Transverse colon (tissue), 4 donors: ENCODE measurements around the gene RAB32. TPM values are rescaled to one million over a fixed set of nuclear protein-coding genes. Genes with fewer than 3 reads are reported as not detected.

ENCODE experiments used
- DNase-seq: peaks from one replicate; pipeline ENCODE4 v3.0.0-alpha.2; 2019
- H3K27ac ChIP-seq, 4 donors: fragments of 200-600 bp; sonication (generic); 2 replicates each; pipeline ENCODE4 v1.5.1; 2016 to 2018; ENCODE audit warnings: inconsistent platforms in 4 of 4
- H3K27me3 ChIP-seq: fragments of 200-600 bp; sonication (generic); 2 replicates; pipeline ENCODE4 v1.5.1; 2017; ENCODE audit warnings: inconsistent platforms
- H3K36me3 ChIP-seq, 4 donors: fragments of 200-600 bp; sonication (generic); 2 replicates each; pipeline ENCODE4 v1.5.1; 2017 to 2019; ENCODE audit warnings: inconsistent platforms in 4 of 4
- H3K4me1 ChIP-seq, 4 donors: fragments of 200-600 bp; sonication (generic); 2 replicates each; pipeline ENCODE4 v1.5.1; 2017 to 2020; ENCODE audit warnings: inconsistent platforms in 4 of 4
- H3K4me3 ChIP-seq, 4 donors: fragments of 200-600 bp; sonication (generic); 1 replicate in 1 of 4; 2 replicates in 3 of 4; pipeline versions ENCODE4 v1.5.1 to v1.6.1; 2017 to 2019; ENCODE audit warnings: inconsistent platforms in 4 of 4
- H3K9me3 ChIP-seq, 2 donors: fragments of 200-600 bp; sonication (generic); 2 replicates each; pipeline ENCODE4 v1.5.1; 2017 to 2019; ENCODE audit warnings: inconsistent platforms in 2 of 2
- CTCF ChIP-seq, 5 experiments: fragments of 200-600 bp in 3 of 5; fragments of 450-650 bp in 2 of 5; sonication (generic) in 3 of 5; IDR thresholded peaks; 1 replicate in 2 of 5; 2 replicates in 3 of 5; pipeline ENCODE4 v1.5.1; 2016 to 2017; ENCODE audit warnings: antibody characterized with exemption in 5 of 5, inconsistent platforms in 3 of 5, mild to moderate bottlenecking in 2 of 5, moderate library complexity in 1 of 5
- EP300 ChIP-seq: sonication (generic); formaldehyde crosslinking; IDR thresholded peaks from one replicate; pipeline ENCODE4 v1.6.1; 2017; ENCODE audit warnings: antibody characterized with exemption, low read depth
- POLR2A ChIP-seq: fragments of 450-650 bp; IDR thresholded peaks from one replicate; pipeline ENCODE4 v1.6.1; 2016; ENCODE audit warnings: antibody characterized with exemption, mild to moderate bottlenecking, moderate library complexity
- POLR2AphosphoS5 ChIP-seq, 3 donors: sonication (generic); formaldehyde crosslinking; IDR thresholded peaks; one replicate each; pipeline ENCODE4 v1.6.1; 2016; ENCODE audit warnings: antibody characterized with exemption in 3 of 3
- WGBS, 2 donors: methylation state at CpG; one replicate each; pipeline ENCODE4 v1.1.5; 2018; ENCODE audit warnings: low coverage in 1 of 2; 5-methylcytosine and 5-hydroxymethylcytosine counted together
- in situ Hi-C, 4 donors: fragments of 200-750 bp; cut with MboI; loops; one replicate each; pipeline versions ENCODE4 v1.15.0 to v1.15.1; 2017; ENCODE audit warnings: low sequenced_read_pairs in 3 of 4, low pct_ligation_motif_present in 1 of 4, low pct_unique_long_range_greater_than_20kb in 1 of 4
- intact Hi-C: fragments of 100-400 bp; cut with DNase I; formaldehyde crosslinking; loops from one replicate; pipeline ENCODE4 v1.15.1; 2023; ENCODE audit warnings: low total_unique reads
- total RNA-seq, 4 donors: library from RNA; depleted of rRNA; stranded (reverse); fragments of >200 nt; gene quantifications; one replicate each; pipeline ENCODE4 v1.1.0, GENCODE V29; 2016

The RAB32 gene
- total RNA-seq, 4 donors from 2014 or later = 3.7 to 43.4 (median 29.1) TPM

DNA sequence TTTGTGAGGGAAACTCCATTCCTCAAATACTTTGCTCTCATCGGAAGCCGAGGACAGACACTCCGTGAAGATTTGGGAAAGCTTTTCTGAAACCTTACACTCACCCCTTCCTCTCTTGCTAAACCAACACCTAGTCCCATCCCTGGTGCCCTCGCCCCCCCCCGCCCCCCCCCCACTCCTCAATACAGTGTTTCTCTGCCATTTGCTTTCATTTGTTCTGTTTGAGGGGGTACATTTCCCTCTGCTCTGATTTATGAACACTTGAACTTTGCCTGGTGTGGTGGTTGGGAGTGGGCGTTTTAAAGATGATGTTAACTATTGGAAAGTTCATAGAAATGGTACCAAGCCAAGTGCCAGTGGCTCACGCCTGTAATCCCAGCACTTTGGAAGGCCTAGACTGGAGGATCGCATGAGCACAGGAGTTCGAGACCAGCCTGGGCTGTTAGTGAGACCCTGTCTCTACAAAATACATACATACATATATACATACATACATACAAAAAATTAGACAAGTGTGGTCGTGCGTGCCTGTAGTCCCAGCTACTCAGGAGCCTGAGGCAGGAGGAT lies 1.1 kb downstream of the RAB32 start:
- 40% methylated on average over 1 to 9 of the region's 11 CpGs for WGBS, 2 donors
- Histone ChIP-seq H3K27me3 (no peaks in the 10 kb centered on the region), H3K36me3 (no peaks in the 10 kb centered on the region), H3K4me1 (peaks cover 8 to 40% (median 24%) of the 10 kb centered on the region in 4 donors), H3K27ac (peak overlapping the region; percentile 98 to 100 (median 99)), H3K4me3 (peak overlapping the region; percentile 64 to 89 (median 77)), H3K9me3 (no peaks in the 10 kb centered on the region)
- DNase-seq = no peak
- intact Hi-C loops (no loop called here), in situ Hi-C loops (loop anchor here in 1 of 4 donors (25.0 kb wide), 1 partner anchor 582 kb away; the partner anchor contains the start of gene SHPRH)
- TF ChIP-seq POLR2AphosphoS5 (IDR thresholded peaks at IDR 0.05) (no peak), CTCF (IDR thresholded peaks at IDR 0.05) (no peak), POLR2A (no peak), EP300 (no peak)

GRCh38 chr6:146545581-146545980 lies 1.9 kb downstream of the RAB32 start:
- peaks cover 8 to 40% (median 24%) of the 10 kb centered on the region in 4 donors for H3K4me1 ChIP-seq
- H3K4me3 ChIP-seq = peak overlapping the region in 2 of 4 donors; percentile 64 to 89
- WGBS, 2 donors = 19% methylated on average over 5 of the region's 5 CpGs
- in situ Hi-C loops (loop anchor here in 1 of 4 donors (25.0 kb wide), 1 partner anchor 583 kb away; the partner anchor contains the start of gene SHPRH), intact Hi-C loops (no loop called here)
- no peak for DNase-seq
- peaks cover 0 to 5% (median 0%) of the 10 kb centered on the region in 4 donors for H3K36me3 ChIP-seq
- peak overlapping the region; percentile 98 to 100 (median 99) for H3K27ac ChIP-seq
- TF ChIP-seq EP300 = no peak
- peak; percentile 37 for TF ChIP-seq POLR2A
- TF ChIP-seq POLR2AphosphoS5 (IDR thresholded peaks at IDR 0.05) = peak in 1 of 3 donors; percentile 16
- no peak for TF ChIP-seq CTCF (IDR thresholded peaks at IDR 0.05)
- H3K27me3 ChIP-seq = no peaks in the 10 kb centered on the region
- no peaks in the 10 kb centered on the region for H3K9me3 ChIP-seq

DNA sequence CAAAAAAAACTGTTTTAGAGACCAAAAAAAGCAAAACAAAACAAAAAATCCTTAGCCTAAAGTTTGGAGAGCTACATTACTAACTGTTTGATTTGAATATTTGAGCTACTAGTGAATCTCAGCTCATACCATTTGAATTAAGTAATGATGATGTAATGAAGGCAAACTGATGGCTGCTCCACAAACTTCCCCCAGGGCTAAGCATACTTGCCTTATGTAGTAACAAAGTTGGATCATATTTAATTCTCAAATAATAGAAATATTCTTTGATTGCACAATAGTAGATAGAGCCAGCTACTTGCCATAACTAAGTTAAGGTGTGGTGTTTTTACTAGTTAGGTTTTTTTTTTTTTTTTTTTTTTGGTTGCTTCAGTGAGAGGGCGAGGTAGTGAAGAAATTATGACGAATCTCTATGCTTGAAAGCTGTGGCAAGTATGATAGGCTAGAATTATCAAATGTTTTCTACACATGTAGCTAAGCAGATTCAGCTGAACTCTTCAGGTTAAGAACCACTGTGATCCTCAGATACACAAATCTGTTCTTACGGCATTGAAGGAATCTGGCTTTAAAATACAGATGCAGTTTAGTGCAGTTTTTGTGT lies 2.9 kb downstream of the RAB32 start:
- in situ Hi-C loops (loop anchor here in 1 of 4 donors (25.0 kb wide), 1 partner anchor 584 kb away; the partner anchor contains the start of gene SHPRH), intact Hi-C loops (no loop called here)
- no peak for DNase-seq
- Histone ChIP-seq H3K9me3 (no peaks in the 10 kb centered on the region), H3K4me1 (peaks cover 8 to 45% (median 26%) of the 10 kb centered on the region in 4 donors), H3K27me3 (no peaks in the 10 kb centered on the region), H3K36me3 (peaks cover 0 to 5% (median 0%) of the 10 kb centered on the region in 4 donors), H3K4me3 (peak overlapping the region in 2 of 4 donors; percentile 64 to 89), H3K27ac (peak overlapping the region; percentile 98 to 100 (median 99))
- 22 to 32% methylated on average over 3 of the region's 3 CpGs for WGBS, 2 donors
- TF ChIP-seq EP300 = no peak
- peak in 1 of 5 experiments; percentile 9 for TF ChIP-seq CTCF (IDR thresholded peaks at IDR 0.05)
- peak in 1 of 3 donors; percentile 23 for TF ChIP-seq POLR2AphosphoS5 (IDR thresholded peaks at IDR 0.05)
- TF ChIP-seq POLR2A = no peak

DNA sequence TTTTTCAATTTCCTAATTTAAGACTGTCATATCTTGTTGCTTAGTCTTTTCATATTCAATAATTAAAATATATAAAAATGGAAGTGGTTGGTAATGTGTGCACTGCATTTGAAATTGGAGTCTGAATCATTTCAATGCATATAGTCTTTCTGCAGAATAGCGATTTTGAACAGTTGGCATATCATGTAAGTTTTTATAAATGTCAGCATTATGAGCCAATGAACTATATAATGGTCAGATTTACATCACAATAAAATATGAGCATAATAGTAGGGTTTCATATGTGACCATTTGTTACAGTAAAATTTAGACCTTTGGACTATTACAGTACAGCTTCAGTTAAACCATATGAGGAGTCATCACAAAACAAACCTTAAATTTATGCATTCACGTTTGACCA lies 4.3 kb downstream of the RAB32 start:
- Histone ChIP-seq H3K4me1 (peaks cover 8 to 49% (median 29%) of the 10 kb centered on the region in 4 donors), H3K27ac (no peak overlapping the region), H3K27me3 (no peaks in the 10 kb centered on the region), H3K36me3 (peaks cover 0 to 10% (median 0%) of the 10 kb centered on the region in 4 donors), H3K9me3 (no peaks in the 10 kb centered on the region), H3K4me3 (no peak overlapping the region)
- intact Hi-C loops = no loop called here
- in situ Hi-C loops = loop anchor here in 1 of 4 donors (25.0 kb wide), 1 partner anchor 586 kb away; the partner anchor contains the start of gene SHPRH
- DNase-seq = no peak
- WGBS, 2 donors = 50 to 57% methylated on average over 2 of the region's 2 CpGs
- no peak for TF ChIP-seq POLR2A
- no peak for TF ChIP-seq POLR2AphosphoS5 (IDR thresholded peaks at IDR 0.05)
- TF ChIP-seq EP300 = no peak
- no peak for TF ChIP-seq CTCF (IDR thresholded peaks at IDR 0.05)
